ENCODE measurements around the gene FBXO45. TPM values are rescaled to one million over a fixed set of nuclear protein-coding genes. Genes with fewer than 3 reads are reported as not detected.

Gene FBXO45
- total and polyA plus RNA-seq, 10 of the 15 experiments (the other 5 are each of a cell fraction or from before 2014, with no cell fraction given), result 4.0 to 17.3 (median 11.8) TPM

GRCh38 chr3:196552253-196552652, 16.2 kb upstream of the FBXO45 start (continued):
- TF ChIP-seq BCLAF1 (IDR thresholded peaks at IDR 0.05), result no peak

- H3K9ac ChIP-seq (ENCODE audit: control insufficient read depth, insufficient read depth, low read length), result no peak overlapping the region
- intact Hi-C loops (cut with micrococcal nuclease; ENCODE audit: unreplicated experiment), result no loop called here
- WGBS (ENCODE audit: insufficient coverage, insufficient replicate concordance, low lambda C conversion rate, missing lambda C conversion rate), result over 99% methylated on average over 9 of the region's 9 CpGs
- no peaks in the 10 kb centered on the region for H4K20me1 ChIP-seq (ENCODE audit: control insufficient read depth, insufficient read depth)
- in situ Hi-C loops (cut with MboI), result no loop called here
- no TSS peak for BruUV-seq (replicated peaks)
- H3K4me3 ChIP-seq, result no peak overlapping the region
- no peaks in the 10 kb centered on the region for H3K79me2 ChIP-seq (ENCODE audit: control insufficient read depth, insufficient read depth, low read length)
- RAD21 ChIA-PET (ENCODE audit: unreplicated experiment), result no interaction called here
- H2AFZ ChIP-seq (ENCODE audit: control insufficient read depth, low read depth, low read length), result no peak overlapping the region
- H3K4me1 ChIP-seq (ENCODE audit: control insufficient read depth, insufficient read depth, low read length), result peaks cover 8% of the 10 kb centered on the region
- no peak for DNase-seq (ENCODE audit: low read depth, low spot score)
- peaks cover 5% of the 10 kb centered on the region; the same call in 2 of the 3 replicates for H3K9me3 ChIP-seq (replicated peaks; ENCODE audit: control insufficient read depth, insufficient read depth, low read length)
- SMC1A ChIA-PET (ENCODE audit: uncharacterized antibody, unreplicated experiment), result interaction anchor here (0.9 to 1.0 kb wide), 2 partner anchors 20 to 37 kb away, joined by 3 read pairs; no protein-coding TSS in a partner anchor
- no peak overlapping the region for H3K4me2 ChIP-seq (ENCODE audit: control insufficient read depth, insufficient read depth)
- POLR2A ChIA-PET, result interaction anchor here (0.6 kb wide), 1 partner anchor 138 kb away, joined by 3 read pairs; no protein-coding TSS in a partner anchor
- CTCF ChIA-PET, result interaction anchor here (0.8 to 1.8 kb wide), 4 partner anchors 16 to 566 kb away, joined by 3 to 4 read pairs (median 4); no protein-coding TSS in a partner anchor
- H3K36me3 ChIP-seq (ENCODE audit: control insufficient read depth in 2 of 2, insufficient read depth in 2 of 2, low read length in 1 of 2), result no peaks in the 10 kb centered on the region
- no peak for ATAC-seq
- no peak overlapping the region for H3K27ac ChIP-seq (ENCODE audit: control insufficient read depth, insufficient read depth)
- H3K27me3 ChIP-seq (replicated peaks in 1 of 2; ENCODE audit: control insufficient read depth in 2 of 2, insufficient read depth in 2 of 2, low read length in 1 of 2), result no peaks in the 10 kb centered on the region
- FAIRE-seq, result no peak
- TF ChIP-seq CBFB (IDR thresholded peaks at IDR 0.05; ENCODE audit: low read depth) (no peak), RAD51 (IDR thresholded peaks at IDR 0.05) (no peak), SMARCA5 (IDR thresholded peaks at IDR 0.05) (no peak), ZNF592 (IDR thresholded peaks at IDR 0.05) (no peak), RAD21 (IDR thresholded peaks at IDR 0.05; ENCODE audit: insufficient read depth, low read depth, low read length) (no peak), CTCF (IDR thresholded peaks at IDR 0.05 in 2 of 3, conservative IDR thresholded peaks at IDR 0.05 in 1 of 3; ENCODE audit: control insufficient read depth in 2 of 3, extremely low read depth in 1 of 3, insufficient read depth in 1 of 3, low read depth in 3 of 3, low read length in 3 of 3) (no peak), POLR2AphosphoS5 (IDR thresholded peaks at IDR 0.05; ENCODE audit: low read length) (no peak), RBBP5 (conservative IDR thresholded peaks at IDR 0.05) (no peak), ASH2L (IDR thresholded peaks at IDR 0.05; ENCODE audit: borderline replicate concordance, low read depth) (no peak), E2F4 (IDR thresholded peaks at IDR 0.05; ENCODE audit: low read depth, low read length) (no peak), CHD2 (IDR thresholded peaks at IDR 0.05; ENCODE audit: borderline replicate concordance, low read depth, low read length) (no peak), ESRRA (IDR thresholded peaks at IDR 0.05; ENCODE audit: low read length) (no peak)
Measured at GRCh38 chr3:196553551-196553950, 14.9 kb upstream of the FBXO45 start.
